Fibroblast of mammary gland (primary cell): Measurements from ENCODE around the gene XIRP1.

Source experiments
- DNase-seq: peaks from one replicate; pipeline ENCODE4 v3.0.0-alpha.2; 2010; ENCODE audit warnings: low read depth
- H3K4me3 ChIP-seq: 2 replicates; pipeline ENCODE4 v1.5.1; 2011; ENCODE audit warnings: low read depth, mild to moderate bottlenecking, low read length, moderate library complexity; ENCODE audit not compliant: control insufficient read depth
- CTCF ChIP-seq: conservative IDR thresholded peaks from 2 replicates; pipeline ENCODE4 v1.5.1; 2011; ENCODE audit warnings: low read depth, low read length, inconsistent platforms; ENCODE audit not compliant: control insufficient read depth, insufficient read depth

Gene XIRP1

GRCh38 chr3:39181408-39182335 is 10.7 kb downstream of the XIRP1 start:
- TF ChIP-seq CTCF: no peak
- DNase-seq: no peak
- H3K4me3 ChIP-seq: no peak overlapping the region

- peak overlapping the region; percentile 43 for H3K4me3 ChIP-seq
- peak; percentile 1 for TF ChIP-seq CTCF
- DNase-seq: peak; percentile 76
Observed at GRCh38 chr3:39180546-39181346, 11.6 kb downstream of the XIRP1 start.

GRCh38 chr3:39180183-39180545 is 12.2 kb downstream of the XIRP1 start:
- peak overlapping the region; percentile 43 for H3K4me3 ChIP-seq
- no peak for DNase-seq
- TF ChIP-seq CTCF: no peak

- no peak for TF ChIP-seq CTCF
- no peak overlapping the region for H3K4me3 ChIP-seq
- peak; percentile 44 for DNase-seq
Observed at GRCh38 chr3:39178553-39178952, 13.8 kb downstream of the XIRP1 start.

- peak; percentile 97 for DNase-seq
- TF ChIP-seq CTCF: no peak
- peak overlapping the region; percentile 51 for H3K4me3 ChIP-seq
Observed at GRCh38 chr3:39177708-39178332, 14.6 kb downstream of the XIRP1 start.

GRCh38 chr3:39176025-39176714 is 16.2 kb downstream of the XIRP1 start:
- H3K4me3 ChIP-seq: no peak overlapping the region
- no peak for TF ChIP-seq CTCF
- DNase-seq: no peak
